B cell (primary cell): ENCODE data around the gene PLCG2.

Experiments
- CTCF ChIP-seq: fragments of 200-600 bp; IDR thresholded peaks from one replicate; pipeline ENCODE4 v1.8.0; 2022; ENCODE audit warnings: antibody characterized with exemption, mild to moderate bottlenecking
- EZH2 ChIP-seq: IDR thresholded peaks from 2 replicates; pipeline ENCODE4 v1.6.1; 2012; ENCODE audit warnings: borderline replicate concordance, low read depth, mild to moderate bottlenecking, moderate library complexity, low read length; ENCODE audit not compliant: insufficient read depth, poor library complexity, severe bottlenecking

DNA sequence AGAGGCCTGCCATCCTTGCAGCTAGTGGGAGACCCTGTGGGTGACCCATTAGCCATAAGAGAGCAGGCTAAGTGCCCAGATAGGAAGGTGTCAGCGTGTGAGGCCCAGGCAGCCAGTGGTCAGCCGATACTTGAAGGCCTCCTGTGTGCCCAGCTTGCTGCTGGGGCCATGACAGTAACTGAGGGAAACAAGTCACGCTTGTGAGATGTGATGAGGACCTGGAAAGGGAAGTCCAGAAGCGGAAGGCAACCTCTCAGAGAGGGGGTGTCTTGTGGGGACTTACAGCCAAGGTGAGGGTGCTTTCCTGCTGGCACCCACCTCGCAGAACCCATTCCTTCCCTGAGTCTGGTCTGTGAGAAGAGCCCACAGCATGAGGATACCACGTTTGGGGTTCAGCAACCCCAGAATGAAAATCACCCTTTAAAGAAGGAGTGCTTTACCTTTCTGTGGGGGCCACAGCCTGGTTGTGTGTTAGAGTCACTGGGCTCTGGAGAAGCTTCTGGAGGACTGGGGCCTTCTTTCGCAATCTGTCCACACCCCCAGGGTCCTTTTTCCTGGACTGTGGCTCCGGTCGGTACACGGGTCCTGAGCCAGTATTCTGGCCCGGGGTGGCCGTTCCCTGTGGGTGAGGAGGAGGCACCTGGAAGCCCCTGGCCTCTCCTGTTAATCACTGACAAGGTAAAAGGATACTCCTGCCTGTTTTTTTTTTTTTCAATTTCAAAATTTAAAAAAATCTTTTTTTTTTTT, 53.9 kb downstream of the PLCG2 start:
- no peak for TF ChIP-seq CTCF
- TF ChIP-seq EZH2: no peak
